Measurements from ENCODE around the gene ZRANB2. TPM values are rescaled to one million over a fixed set of nuclear protein-coding genes. Genes with fewer than 3 reads are reported as not detected.
A peak's percentile ranks its signal among the peaks of the same experiment; 100 is the strongest.

ZRANB2 gene
- total and polyA plus RNA-seq, 9 of the 15 experiments (the other 6 are each of a cell fraction or from before 2014, with no cell fraction given): 80.8 to 264 (median 157) TPM

- DNase-seq (ENCODE audit: extremely low read depth in 1 of 4, low spot score in 3 of 4) (peak; percentile 60 to 70 (median 68)), ATAC-seq (peak; percentile 80), FAIRE-seq (no peak)
- Histone ChIP-seq H3K9me1 (ENCODE audit: control insufficient read depth, insufficient read depth, low read length) (no peaks in the 10 kb centered on the region), H3K9ac (ENCODE audit: insufficient read depth in 1 of 2, low read depth in 2 of 2, low read length in 2 of 2) (peak overlapping the region; percentile 91 to 96), H3K4me2 (ENCODE audit: insufficient read depth, low read length) (peak overlapping the region; percentile 90), H3K36me3 (ENCODE audit: control insufficient read depth, insufficient read depth, low read length) (peaks cover 40% of the 10 kb centered on the region), H2AFZ (ENCODE audit: low read depth, low read length) (peak overlapping the region; percentile 91), H3K27ac (ENCODE audit: extremely low read depth, low read depth, low read length) (peak overlapping the region; percentile 89), H3K27me3 (ENCODE audit: control insufficient read depth in 2 of 2, insufficient read depth in 2 of 2, low read length in 2 of 2) (no peaks in the 10 kb centered on the region; a peak in 1 of 5 replicates), H3K79me2 (ENCODE audit: control insufficient read depth, insufficient read depth, low read length) (peaks cover 57% of the 10 kb centered on the region), H4K20me1 (replicated peaks; ENCODE audit: control insufficient read depth, insufficient read depth, low read length) (no peaks in the 10 kb centered on the region; the same call in 1 of the 2 replicates), H3K9me3 (replicated peaks; ENCODE audit: control insufficient read depth, insufficient read depth, low read depth, low read length) (no peaks in the 10 kb centered on the region), H3K4me3 (peak overlapping the region; percentile 68), H3K4me1 (replicated peaks in 1 of 2; ENCODE audit: control insufficient read depth in 2 of 2, insufficient read depth in 2 of 2, low read length in 2 of 2) (no peaks in the 10 kb centered on the region; a peak in 2 of 5 replicates)
- BruUV-seq (replicated peaks): TSS peak; percentile 42
- in situ Hi-C loops (cut with MboI) (no loop called here), intact Hi-C loops (cut with micrococcal nuclease) (loop anchor here (2.0 kb wide), 1 partner anchor 875 kb away; the partner anchor contains the start of gene LRRC40)
- 0% methylated on average over 12 of the region's 17 CpGs for WGBS (ENCODE audit: insufficient coverage, low coverage, missing lambda C conversion rate)
- CTCF ChIA-PET (ENCODE audit: low intra/inter-chr PET ratio): no interaction called here
- POLR2A ChIA-PET: interaction anchor here (0.6 to 1.7 kb wide), 6 partner anchors 7 to 110 kb away, joined by 3 to 6 read pairs (median 4); no protein-coding TSS in a partner anchor
- peak; percentile 64 for TF ChIP-seq USF1 (CRISPR knock-in tag; IDR thresholded peaks at IDR 0.05)
- no peak for TF ChIP-seq ZNF586 (CRISPR knock-in tag; conservative IDR thresholded peaks at IDR 0.05)
- no peak for TF ChIP-seq PPARD (CRISPR knock-in tag; IDR thresholded peaks at IDR 0.05)
- TF ChIP-seq ZNF232 (CRISPR knock-in tag; IDR thresholded peaks at IDR 0.05): no peak
- TF ChIP-seq MAZ (CRISPR knock-in tag; conservative IDR thresholded peaks at IDR 0.05 in 1 of 2, IDR thresholded peaks at IDR 0.05 in 1 of 2): no peak
- no peak for TF ChIP-seq ARID1B (IDR thresholded peaks at IDR 0.05)
- no peak for TF ChIP-seq STAT6 (CRISPR knock-in tag; IDR thresholded peaks at IDR 0.05)
- no peak for TF ChIP-seq ARHGAP35 (IDR thresholded peaks at IDR 0.05; ENCODE audit: partially characterized antibody)
- peak; percentile 71 for TF ChIP-seq NKRF (IDR thresholded peaks at IDR 0.05; ENCODE audit: borderline replicate concordance)
- no peak for TF ChIP-seq RBM17 (IDR thresholded peaks at IDR 0.05; ENCODE audit: borderline replicate concordance, low read depth, low read length)
- TF ChIP-seq MAFK (IDR thresholded peaks at IDR 0.05; ENCODE audit: low read length): peak; percentile 22; the same call in 1 of the 2 replicates
- TF ChIP-seq NFIC (IDR thresholded peaks at IDR 0.05): no peak
- TF ChIP-seq RBM14 (IDR thresholded peaks at IDR 0.05; ENCODE audit: borderline replicate concordance, insufficient read depth, low read depth, low read length): no peak
- TF ChIP-seq BHLHE40 (IDR thresholded peaks at IDR 0.05; ENCODE audit: low read length): peak; percentile 11; the same call in 1 of the 2 replicates
- TF ChIP-seq TEAD2 (tag; IDR thresholded peaks at IDR 0.05): no peak
- 0 out of 2 replicates have a peak, but pooled peaks have one; percentile 10 for TF ChIP-seq EGR1 (conservative IDR thresholded peaks at IDR 0.05)
Measured at GRCh38 chr1:71080230-71080738, 551 bp downstream of the ZRANB2 start.

Data from K562 (cell line).